ENCODE measurements around the gene QSOX2. TPM values are rescaled to one million over a fixed set of nuclear protein-coding genes. Genes with fewer than 3 reads are reported as not detected.

Gene QSOX2
- total RNA-seq, 2 experiments from 2014 or later, result 50.0 to 57.5 TPM

DNA sequence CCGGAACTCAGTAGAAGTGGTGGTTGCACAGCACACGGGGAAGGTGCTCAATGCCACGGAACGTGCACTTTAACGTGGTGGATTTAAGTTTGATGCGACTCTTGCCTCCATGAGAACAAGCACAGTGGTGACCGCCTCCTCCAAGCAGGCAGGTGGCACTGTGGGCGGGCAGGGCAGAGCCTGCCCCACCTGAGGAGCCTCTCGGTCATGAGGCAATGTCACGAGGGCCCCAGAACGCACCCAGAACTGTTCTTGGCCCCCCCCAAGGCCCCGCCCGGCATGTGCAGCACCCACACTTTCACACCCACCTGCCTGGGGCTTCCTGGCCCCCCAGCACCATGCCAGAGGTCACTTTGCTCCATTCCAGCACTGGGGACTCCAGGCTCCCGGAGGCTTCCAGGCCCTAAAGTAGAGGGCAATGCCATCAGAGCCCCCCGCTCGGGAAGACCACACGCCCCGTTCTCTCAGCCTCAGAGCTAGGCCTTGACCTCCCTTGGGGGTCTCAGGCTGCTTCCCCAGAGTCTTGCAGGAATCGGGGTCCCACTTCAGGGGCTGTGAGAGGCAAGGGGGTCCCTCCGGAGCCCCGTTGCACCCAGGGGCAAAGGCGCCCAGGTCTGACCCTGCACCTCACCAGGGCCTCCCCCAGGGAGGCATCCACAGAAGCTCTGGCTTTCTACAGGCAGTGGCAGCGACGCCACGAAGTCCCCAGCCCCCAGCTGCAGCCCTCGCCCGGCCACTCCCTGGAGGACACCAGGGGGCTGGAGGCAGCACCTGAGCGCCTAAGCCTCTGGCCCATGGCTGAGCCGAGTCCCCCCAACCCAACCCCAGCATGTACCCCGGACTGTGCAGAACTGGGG is 44.3 kb upstream of the QSOX2 start:
- Histone ChIP-seq H4K20me1 (ENCODE audit: insufficient read depth, low read length) (no peaks in the 10 kb centered on the region), H3K27ac (ENCODE audit: low read depth, low read length, poor library complexity, severe bottlenecking) (no peak overlapping the region), H3K9me3 (ENCODE audit: low read length) (no peaks in the 10 kb centered on the region), H3K79me2 (ENCODE audit: insufficient read depth, low read depth, low read length) (no peaks in the 10 kb centered on the region), H3K9me2 (ENCODE audit: insufficient read depth, low read length) (no peaks in the 10 kb centered on the region), H3K36me3 (ENCODE audit: insufficient read depth, low read length) (no peaks in the 10 kb centered on the region), H3K4me3 (ENCODE audit: low read depth, low read length, poor library complexity, severe bottlenecking) (no peak overlapping the region), H3K4me2 (ENCODE audit: low read length) (no peak overlapping the region), H3K4me1 (ENCODE audit: insufficient read depth, low read length, poor library complexity, severe bottlenecking) (peaks cover 6% of the 10 kb centered on the region), H2AFZ (ENCODE audit: low read length) (peak overlapping the region; percentile 41; the same call in 1 of the 2 replicates)
- CTCF ChIA-PET (ENCODE audit: unreplicated experiment), result interaction anchor here (0.6 kb wide), 1 partner anchor 193 kb away, joined by 3 read pairs; no protein-coding TSS in a partner anchor
- POLR2A ChIA-PET, result no interaction called here
- TF ChIP-seq EZH2phosphoT487 (IDR thresholded peaks at IDR 0.05; ENCODE audit: borderline replicate concordance, low read depth, low read length) (no peak), CTCF (conservative IDR thresholded peaks at IDR 0.05; ENCODE audit: low read length) (peak; percentile 45)
- BruUV-seq (replicated peaks), result no TSS peak
- intact Hi-C loops (cut with micrococcal nuclease; ENCODE audit: unreplicated experiment), result no loop called here
- peak; percentile 41 for DNase-seq (ENCODE audit: low spot score)

DNA sequence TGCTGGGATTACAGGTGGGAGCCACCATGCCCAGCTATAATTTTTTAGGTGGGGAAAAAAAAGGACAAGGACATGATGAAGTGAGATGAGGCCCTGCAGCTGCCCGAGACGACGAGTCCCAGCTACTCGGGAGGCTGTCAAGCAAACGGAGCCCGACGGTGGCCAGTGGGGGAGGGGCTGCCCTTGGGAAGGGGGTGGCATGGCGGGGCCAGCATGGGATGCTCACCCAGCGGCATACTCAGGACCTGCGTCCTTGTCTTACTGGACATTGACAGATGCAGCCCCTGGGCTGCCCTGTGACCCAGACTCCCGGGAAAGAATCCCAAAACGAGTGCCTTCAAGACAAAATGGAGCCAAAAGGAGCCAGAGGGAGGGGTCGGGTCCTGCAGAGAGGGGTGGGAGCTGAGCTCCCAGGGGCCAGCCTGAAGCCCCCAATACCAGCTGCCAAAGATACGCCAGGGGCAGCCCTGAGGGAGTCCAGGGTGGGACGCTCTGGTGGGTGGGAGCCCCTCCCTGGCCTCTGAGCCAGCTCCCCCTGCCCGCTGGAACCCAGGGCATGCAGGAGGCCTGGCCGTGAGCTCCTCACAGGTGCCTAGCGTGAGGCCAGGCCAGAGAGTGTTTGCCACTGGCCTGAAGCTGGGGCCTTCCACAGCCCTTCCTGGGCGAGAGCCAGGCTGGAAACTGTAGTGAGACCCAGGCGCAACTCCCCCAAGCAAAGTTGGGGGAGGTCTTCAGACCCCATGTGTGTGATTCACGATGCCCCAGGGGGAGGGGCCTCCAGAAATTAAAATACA is 42.5 kb upstream of the QSOX2 start:
- Histone ChIP-seq H3K27ac (ENCODE audit: low read depth, low read length, poor library complexity, severe bottlenecking) (no peak overlapping the region), H2AFZ (ENCODE audit: low read length) (no peak overlapping the region), H4K20me1 (ENCODE audit: insufficient read depth, low read length) (no peaks in the 10 kb centered on the region), H3K4me2 (ENCODE audit: low read length) (no peak overlapping the region), H3K9me3 (ENCODE audit: low read length) (no peaks in the 10 kb centered on the region), H3K36me3 (ENCODE audit: insufficient read depth, low read length) (no peaks in the 10 kb centered on the region), H3K79me2 (ENCODE audit: insufficient read depth, low read depth, low read length) (no peaks in the 10 kb centered on the region), H3K9me2 (ENCODE audit: insufficient read depth, low read length) (no peaks in the 10 kb centered on the region), H3K4me3 (ENCODE audit: low read depth, low read length, poor library complexity, severe bottlenecking) (no peak overlapping the region), H3K4me1 (ENCODE audit: insufficient read depth, low read length, poor library complexity, severe bottlenecking) (peaks cover 11% of the 10 kb centered on the region)
- BruUV-seq (replicated peaks), result no TSS peak
- CTCF ChIA-PET (ENCODE audit: unreplicated experiment), result no interaction called here
- TF ChIP-seq CTCF (conservative IDR thresholded peaks at IDR 0.05; ENCODE audit: low read length) (no peak), EZH2phosphoT487 (IDR thresholded peaks at IDR 0.05; ENCODE audit: borderline replicate concordance, low read depth, low read length) (no peak)
- POLR2A ChIA-PET, result interaction anchor here (0.6 kb wide), 1 partner anchor 13 kb away, joined by 3 read pairs; no protein-coding TSS in a partner anchor
- DNase-seq (ENCODE audit: low spot score), result no peak
- intact Hi-C loops (cut with micrococcal nuclease; ENCODE audit: unreplicated experiment), result no loop called here
